ENCODE data around the gene AIMP2.

DNA sequence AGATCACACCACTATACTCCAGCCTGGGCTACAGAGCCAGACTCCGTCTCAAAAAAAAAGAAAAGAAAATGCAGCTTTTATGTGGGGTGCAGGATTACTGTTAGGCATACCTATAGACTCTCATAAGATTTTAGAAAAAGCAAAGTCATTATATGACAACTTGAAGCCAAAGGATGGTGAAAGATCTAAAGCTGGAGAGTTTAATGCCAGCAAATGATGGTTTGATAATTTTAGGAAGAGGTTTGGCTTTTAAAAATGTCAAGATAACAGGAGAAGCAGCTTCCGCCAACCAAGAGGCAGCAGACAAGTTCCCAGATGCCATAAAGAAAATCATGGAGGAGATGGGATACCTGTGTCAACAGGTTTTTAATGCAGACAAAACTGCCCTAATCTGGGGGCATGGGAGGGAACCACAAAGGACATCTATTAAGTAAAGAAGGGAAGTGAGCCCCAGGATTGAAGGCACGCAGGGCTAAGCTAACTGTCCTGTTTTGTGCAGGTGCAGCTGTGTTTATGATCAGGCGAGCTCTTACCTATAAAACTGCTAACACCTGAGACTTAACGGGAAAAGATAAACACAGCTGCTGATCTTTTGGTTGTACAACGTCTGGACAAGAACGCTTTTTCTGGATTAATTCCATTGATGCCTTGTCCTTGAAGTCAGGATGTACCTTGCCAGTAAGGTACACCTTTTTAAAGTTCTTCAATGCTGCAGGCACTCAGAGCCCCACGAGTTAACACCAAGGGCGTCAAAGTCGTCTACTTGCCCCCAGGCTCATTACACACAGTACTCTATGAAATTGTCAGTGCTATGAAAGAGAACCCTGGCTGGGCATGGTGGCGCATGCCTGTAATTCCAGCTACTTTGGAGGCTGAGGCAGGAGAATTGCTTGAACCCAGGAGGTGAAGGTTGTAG, 11.6 kb downstream of the AIMP2 start:
- TF ChIP-seq POLR2A (IDR thresholded peaks at IDR 0.05; ENCODE audit: low read length), result no peak
- TF ChIP-seq GATA1 (IDR thresholded peaks at IDR 0.05; ENCODE audit: low read depth, low read length), result no peak

All from erythroblast (primary cell).